KOPT-K1 (cell line): Measurements from ENCODE around the gene HPS4.

ENCODE experiments used
- H3K27ac ChIP-seq: fragments of 200-600 bp; sonication (generic); 2 replicates; pipeline ENCODE4 v1.5.1; 2016; ENCODE audit warnings: antibody characterized with exemption, mild to moderate bottlenecking, low read depth, low read length; ENCODE audit not compliant: poor library complexity, severe bottlenecking
- H3K36me3 ChIP-seq: fragments of 200-600 bp; sonication (generic); 2 replicates; pipeline ENCODE4 v1.5.1; 2017; ENCODE audit warnings: antibody characterized with exemption, mild to moderate bottlenecking, low read length, moderate library complexity; ENCODE audit not compliant: insufficient read depth
- H3K9me3 ChIP-seq: fragments of 200-600 bp; sonication (generic); 2 replicates; pipeline ENCODE4 v1.5.1; 2017; ENCODE audit warnings: antibody characterized with exemption, low read length, mild to moderate bottlenecking; ENCODE audit not compliant: insufficient read depth, poor library complexity, severe bottlenecking

HPS4 gene

GRCh38 chr22:26404851-26405421 lies 78.6 kb downstream of the HPS4 start:
- H3K27ac ChIP-seq, result no peak overlapping the region
- H3K9me3 ChIP-seq, result peaks cover 5% of the 10 kb centered on the region
- no peaks in the 10 kb centered on the region for H3K36me3 ChIP-seq

- Histone ChIP-seq H3K36me3 (no peaks in the 10 kb centered on the region), H3K9me3 (peaks cover 5% of the 10 kb centered on the region), H3K27ac (no peak overlapping the region)
Measured at GRCh38 chr22:26401726-26402125, 81.9 kb downstream of the HPS4 start.
